ENCODE data around the gene PRR19.
A peak's percentile ranks its signal among the peaks of the same experiment; 100 is the strongest.
"Not testable (repeated sequence)": the region's sequence is repeated elsewhere in the genome, so short reads cannot be mapped to it uniquely, and the experiment has no call there.

The PRR19 gene

DNA sequence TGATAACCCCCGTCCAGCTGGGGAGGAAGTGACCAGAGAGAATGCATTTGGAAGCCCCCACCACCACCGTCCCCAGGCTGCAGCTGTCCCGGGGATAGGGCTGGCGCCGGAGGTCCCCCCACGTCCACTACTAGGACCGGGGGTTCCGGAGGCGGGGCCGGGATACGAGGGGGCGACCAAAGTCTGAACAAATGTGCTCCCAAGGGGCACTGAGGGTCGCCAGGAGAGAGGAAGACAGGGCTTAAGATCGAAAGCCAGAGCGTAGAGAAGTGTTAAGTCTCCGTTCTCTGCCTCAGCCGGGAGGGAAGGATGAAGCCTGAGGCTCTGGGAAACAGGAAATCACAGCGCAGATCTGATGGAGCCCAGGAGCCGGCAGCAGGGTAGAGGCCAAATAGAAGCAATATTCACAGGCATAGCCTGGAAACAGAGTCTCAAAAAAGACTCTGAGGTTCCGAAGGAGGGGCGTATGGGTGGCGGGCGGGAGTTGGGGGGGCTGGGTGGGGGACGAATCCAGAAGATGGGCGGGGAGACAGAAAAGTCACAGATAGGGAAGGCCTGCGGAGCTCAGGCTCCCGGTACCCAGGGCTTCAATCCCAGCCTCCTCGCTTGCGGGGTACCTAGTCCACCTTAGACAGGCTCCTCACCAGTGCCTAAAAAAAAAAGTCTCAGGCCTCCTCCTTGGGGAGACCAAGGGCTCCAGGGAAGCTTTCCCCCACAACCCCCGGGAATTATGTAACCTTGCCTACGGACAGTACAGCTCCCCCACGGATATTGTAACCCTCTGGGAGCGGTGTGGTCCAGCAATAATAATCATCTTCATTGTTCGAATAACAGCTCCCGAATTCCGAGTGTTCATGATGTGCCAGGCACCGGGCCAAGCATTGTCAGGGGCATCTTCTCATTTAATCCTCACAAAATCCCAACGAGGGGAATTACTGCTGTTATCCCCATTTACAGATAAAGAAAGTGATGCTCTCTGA, 45.9 kb upstream of the PRR19 start:
- TF ChIP-seq, protein P1, sequence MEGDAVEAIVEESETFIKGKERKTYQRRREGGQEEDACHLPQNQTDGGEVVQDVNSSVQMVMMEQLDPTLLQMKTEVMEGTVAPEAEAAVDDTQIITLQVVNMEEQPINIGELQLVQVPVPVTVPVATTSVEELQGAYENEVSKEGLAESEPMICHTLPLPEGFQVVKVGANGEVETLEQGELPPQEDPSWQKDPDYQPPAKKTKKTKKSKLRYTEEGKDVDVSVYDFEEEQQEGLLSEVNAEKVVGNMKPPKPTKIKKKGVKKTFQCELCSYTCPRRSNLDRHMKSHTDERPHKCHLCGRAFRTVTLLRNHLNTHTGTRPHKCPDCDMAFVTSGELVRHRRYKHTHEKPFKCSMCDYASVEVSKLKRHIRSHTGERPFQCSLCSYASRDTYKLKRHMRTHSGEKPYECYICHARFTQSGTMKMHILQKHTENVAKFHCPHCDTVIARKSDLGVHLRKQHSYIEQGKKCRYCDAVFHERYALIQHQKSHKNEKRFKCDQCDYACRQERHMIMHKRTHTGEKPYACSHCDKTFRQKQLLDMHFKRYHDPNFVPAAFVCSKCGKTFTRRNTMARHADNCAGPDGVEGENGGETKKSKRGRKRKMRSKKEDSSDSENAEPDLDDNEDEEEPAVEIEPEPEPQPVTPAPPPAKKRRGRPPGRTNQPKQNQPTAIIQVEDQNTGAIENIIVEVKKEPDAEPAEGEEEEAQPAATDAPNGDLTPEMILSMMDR (conservative IDR thresholded peaks at IDR 0.05; ENCODE audit: low read depth, low read length) = no peak
- peak; percentile 73 for DNase-seq (ENCODE audit: low read depth)
- peak overlapping the region; percentile 94 for H3K4me3 ChIP-seq (ENCODE audit: low read depth, low read length)

DNA sequence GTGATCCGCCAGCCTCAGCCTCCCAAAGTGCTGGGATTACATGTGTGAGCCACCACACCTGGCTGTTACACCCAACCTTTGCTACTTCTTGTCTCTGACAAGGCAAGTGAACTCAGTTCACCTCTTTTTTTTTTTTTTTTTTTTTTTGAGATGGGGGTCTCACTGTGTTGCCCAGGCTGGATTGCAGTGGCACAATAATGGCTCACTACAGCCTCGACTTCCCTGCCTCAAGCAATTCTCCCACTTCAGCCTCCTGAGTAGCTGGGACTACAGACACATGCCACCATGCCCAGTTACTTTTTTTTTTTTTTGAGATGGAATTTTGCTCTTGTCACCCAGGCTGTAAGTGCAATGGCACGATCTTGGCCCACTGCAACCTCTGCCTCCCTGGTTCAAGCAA, 44.1 kb upstream of the PRR19 start:
- H3K4me3 ChIP-seq (ENCODE audit: low read depth, low read length); DNase-seq (ENCODE audit: low read depth): not testable (repeated sequence)

DNA sequence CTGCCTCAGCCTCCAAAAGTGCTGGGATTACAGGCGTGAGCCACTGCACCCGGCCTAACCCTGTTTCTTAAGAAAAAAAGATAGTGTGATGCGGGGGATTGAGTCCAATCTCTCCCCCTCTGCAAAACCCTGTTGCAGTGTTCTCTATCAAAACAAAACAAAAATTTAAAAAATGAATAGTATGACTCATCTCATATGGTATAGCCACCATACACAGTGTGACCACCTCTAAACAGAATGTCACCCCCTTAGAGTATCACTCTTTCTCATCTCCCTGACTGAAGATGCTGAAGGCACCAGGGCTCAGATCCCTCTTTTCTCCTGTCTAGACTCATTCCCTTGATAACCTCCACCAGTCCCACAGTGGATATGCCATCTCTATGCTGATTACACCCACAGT, 40.2 kb upstream of the PRR19 start:
- no peak for DNase-seq (ENCODE audit: low read depth)
- H3K4me3 ChIP-seq (ENCODE audit: low read depth, low read length) = no peak overlapping the region
- TF ChIP-seq, protein P1 (conservative IDR thresholded peaks at IDR 0.05; ENCODE audit: low read depth, low read length) = no peak

DNA sequence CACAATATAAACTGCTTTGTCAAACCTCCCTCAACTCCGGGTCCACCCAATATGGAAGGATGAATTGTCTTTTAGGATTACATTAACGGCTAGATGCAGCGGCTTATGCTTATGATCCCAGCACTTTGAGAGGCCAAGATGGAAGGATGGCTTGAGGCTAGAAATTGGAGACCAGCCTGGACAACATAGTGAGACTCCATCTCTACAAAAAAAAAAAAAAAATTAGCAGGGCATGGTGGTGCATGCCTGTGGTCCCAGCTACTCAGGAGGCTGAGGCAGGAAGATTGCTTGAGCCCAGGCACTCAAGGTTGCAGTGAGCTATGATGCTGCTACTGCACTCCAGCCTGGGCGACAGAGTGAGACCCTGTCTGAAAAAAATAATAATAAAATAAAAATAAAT, 35.8 kb upstream of the PRR19 start:
- DNase-seq (ENCODE audit: low read depth); H3K4me3 ChIP-seq (ENCODE audit: low read depth, low read length): not testable (repeated sequence)

DNA sequence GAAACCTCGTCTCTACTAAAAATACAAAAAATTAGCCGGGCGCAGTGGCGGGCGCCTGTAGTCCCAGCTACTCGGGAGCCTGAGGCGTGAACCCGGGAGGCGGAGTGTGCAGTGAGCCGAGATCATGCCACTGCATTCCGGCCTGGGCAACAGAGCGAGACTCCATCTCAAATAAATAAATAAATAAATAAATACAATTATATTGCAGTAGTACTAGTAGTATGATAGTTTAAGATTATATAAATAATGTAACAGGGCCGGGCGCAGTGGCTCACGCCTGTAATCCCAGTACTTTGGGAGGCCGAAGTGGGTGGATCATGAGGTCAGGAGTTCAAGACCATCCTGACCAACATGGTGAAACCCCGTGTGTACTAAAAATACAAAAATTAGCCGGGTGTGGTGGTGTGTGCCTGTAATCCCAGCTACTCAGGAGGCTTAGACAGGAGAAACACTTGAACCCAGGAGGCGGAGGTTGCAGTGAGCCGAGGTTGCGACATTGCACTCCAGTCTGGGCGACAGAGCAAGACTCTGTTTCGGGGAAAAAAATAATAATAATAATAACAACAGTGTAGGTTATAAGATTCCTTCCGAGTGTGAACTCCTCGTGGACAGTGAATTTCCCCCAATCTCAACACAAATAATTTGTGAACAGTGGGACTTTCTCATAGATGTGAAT, 34.9 kb upstream of the PRR19 start:
- not testable (repeated sequence) for H3K4me3 ChIP-seq (ENCODE audit: low read depth, low read length); DNase-seq (ENCODE audit: low read depth)

DNA sequence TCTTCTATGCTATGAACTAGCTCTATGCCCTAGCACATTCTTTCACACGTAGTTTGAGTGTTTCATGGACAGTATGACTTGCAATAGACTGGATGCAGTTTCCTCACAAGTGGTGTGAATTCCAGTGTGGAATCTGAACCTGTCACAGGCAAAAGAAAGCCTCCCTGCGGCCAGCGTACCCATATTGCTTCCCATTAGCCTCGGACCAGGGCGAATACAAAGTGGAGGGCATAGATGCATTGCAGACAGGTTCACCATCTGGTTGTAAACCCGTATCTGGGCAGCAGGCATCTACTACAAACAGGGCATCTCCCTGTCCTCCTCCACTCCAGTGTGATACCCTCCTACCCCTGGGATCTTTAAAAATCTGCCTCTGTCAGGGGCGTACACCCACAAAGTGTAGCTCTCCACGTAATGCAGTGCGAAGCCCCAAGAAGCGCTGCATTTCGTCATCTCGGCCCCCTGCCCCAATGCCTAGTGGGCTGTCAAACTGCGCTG, 34.2 kb upstream of the PRR19 start:
- peak overlapping the region; percentile 64 for H3K4me3 ChIP-seq (ENCODE audit: low read depth, low read length)
- TF ChIP-seq, protein P1 (conservative IDR thresholded peaks at IDR 0.05; ENCODE audit: low read depth, low read length) = no peak
- DNase-seq (ENCODE audit: low read depth) = peak; percentile 68

DNA sequence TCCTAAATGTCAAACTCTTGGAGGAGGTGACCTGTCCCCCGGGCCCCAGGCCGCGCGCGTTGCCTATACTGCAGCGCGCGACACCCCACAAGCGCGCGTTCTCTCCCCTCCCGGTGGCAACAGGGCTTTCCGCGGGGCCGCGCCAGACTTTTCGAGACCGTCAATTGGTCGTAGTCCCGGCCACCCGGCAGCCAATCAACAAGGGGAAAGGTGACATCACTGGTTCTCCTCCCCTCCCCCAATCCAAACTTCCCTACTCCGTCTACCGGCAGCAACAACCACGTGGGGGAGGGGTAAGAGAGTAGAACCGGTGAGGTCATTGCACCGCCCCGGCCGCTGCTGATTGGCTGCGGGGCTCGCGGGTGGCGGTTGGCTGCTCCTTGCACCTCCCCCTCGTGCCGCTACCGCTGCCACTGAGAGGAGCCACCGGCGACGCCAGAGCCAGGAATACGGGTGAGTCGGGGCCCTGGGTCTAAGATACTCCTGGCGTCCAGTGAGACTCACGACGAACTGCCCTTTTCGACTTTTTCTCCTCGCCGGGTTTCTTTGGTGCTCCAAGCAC, 33.7 kb upstream of the PRR19 start:
- DNase-seq (ENCODE audit: low read depth) = peak; percentile 100
- TF ChIP-seq, protein P1 (conservative IDR thresholded peaks at IDR 0.05; ENCODE audit: low read depth, low read length) = no peak
- H3K4me3 ChIP-seq (ENCODE audit: low read depth, low read length) = peak overlapping the region; percentile 93

DNA sequence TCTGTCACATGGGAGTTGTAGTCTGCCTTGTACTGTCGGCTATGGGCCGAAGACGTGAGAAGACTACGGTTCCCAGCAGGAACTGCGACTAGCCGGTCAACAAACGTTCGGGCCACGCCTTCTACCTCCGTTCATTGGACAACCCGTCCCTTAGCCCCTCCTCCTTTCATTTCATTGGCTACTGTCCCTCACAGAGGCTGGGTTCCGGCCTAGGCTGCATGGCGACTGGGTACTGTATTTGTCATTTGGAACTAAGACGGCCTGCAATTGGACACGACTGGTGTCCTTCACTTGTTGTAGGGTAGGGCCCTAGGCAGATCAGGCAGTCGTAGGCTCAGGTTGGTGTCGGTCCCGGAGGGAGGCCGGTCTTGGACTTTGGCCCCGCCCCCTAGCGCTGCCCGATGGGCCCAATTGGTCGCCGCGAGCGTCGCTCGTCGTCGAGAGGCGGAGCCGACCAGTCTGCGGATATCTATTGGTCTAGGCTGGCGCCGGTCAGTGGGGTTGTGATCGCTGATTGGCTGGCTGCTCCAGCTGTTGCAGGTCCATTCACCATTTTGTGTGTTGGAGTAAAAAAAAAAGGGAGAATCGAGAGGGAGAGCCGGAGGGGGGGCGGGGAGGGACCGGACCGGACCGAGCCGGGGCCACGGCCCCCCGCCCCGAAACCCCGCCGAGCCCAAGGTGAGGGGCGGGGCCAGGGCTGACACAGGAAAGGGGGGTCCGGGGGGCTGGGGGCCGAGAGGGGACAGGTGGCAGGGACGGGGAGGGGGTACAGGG, 33.0 kb upstream of the PRR19 start, which contains the start of gene CIC:
CIC (plus strand) TSS at position 549 of the 774 bp plus-strand sequence. CDS start 2,532 bp downstream, outside the sequence.
- TF ChIP-seq, protein P1 (conservative IDR thresholded peaks at IDR 0.05; ENCODE audit: low read depth, low read length) = no peak
- peak; percentile 100 for DNase-seq (ENCODE audit: low read depth)
- peak within 1 kb of the TSS; percentile 93 for H3K4me3 ChIP-seq (ENCODE audit: low read depth, low read length)

Data from choroid plexus epithelial cell (primary cell).